Fibroblast of the aortic adventitia (primary cell): Measurements from ENCODE around the gene PIEZO2. TPM values are rescaled to one million over a fixed set of nuclear protein-coding genes. Genes with fewer than 3 reads are reported as not detected.
"Not testable (repeated sequence)": the region's sequence is repeated elsewhere in the genome, so short reads cannot be mapped to it uniquely, and the experiment has no call there.

Experiments
- DNase-seq: peaks from one replicate; pipeline ENCODE4 v3.0.0-alpha.2; 2010; ENCODE audit warnings: low read depth
- H3K4me3 ChIP-seq: 2 replicates; pipeline ENCODE4 v1.5.1; 2011; ENCODE audit warnings: low read depth, mild to moderate bottlenecking, control low read depth, low read length, moderate library complexity
- total RNA-seq: library from RNA; depleted of rRNA; stranded (reverse); fragments of >200 nt; gene quantifications from 2 replicates; pipeline ENCODE4 v1.2.3, GENCODE V29; 2012; ENCODE audit warnings: low replicate concordance
- TF ChIP-seq, protein P1 (sequence below): IDR thresholded peaks from 2 replicates; pipeline ENCODE4 v1.5.1; 2011; ENCODE audit warnings: mild to moderate bottlenecking, low read length, control low read depth, inconsistent platforms; ENCODE audit not compliant: insufficient read depth

PIEZO2 gene
- total RNA-seq, 1 donor: 1.6 TPM

GRCh38 chr18:10850840-10851239 is 298.5 kb downstream of the PIEZO2 start:
- peak; percentile 42 for DNase-seq
- TF ChIP-seq, protein P1, sequence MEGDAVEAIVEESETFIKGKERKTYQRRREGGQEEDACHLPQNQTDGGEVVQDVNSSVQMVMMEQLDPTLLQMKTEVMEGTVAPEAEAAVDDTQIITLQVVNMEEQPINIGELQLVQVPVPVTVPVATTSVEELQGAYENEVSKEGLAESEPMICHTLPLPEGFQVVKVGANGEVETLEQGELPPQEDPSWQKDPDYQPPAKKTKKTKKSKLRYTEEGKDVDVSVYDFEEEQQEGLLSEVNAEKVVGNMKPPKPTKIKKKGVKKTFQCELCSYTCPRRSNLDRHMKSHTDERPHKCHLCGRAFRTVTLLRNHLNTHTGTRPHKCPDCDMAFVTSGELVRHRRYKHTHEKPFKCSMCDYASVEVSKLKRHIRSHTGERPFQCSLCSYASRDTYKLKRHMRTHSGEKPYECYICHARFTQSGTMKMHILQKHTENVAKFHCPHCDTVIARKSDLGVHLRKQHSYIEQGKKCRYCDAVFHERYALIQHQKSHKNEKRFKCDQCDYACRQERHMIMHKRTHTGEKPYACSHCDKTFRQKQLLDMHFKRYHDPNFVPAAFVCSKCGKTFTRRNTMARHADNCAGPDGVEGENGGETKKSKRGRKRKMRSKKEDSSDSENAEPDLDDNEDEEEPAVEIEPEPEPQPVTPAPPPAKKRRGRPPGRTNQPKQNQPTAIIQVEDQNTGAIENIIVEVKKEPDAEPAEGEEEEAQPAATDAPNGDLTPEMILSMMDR: no peak
- no peak overlapping the region for H3K4me3 ChIP-seq

DNA sequence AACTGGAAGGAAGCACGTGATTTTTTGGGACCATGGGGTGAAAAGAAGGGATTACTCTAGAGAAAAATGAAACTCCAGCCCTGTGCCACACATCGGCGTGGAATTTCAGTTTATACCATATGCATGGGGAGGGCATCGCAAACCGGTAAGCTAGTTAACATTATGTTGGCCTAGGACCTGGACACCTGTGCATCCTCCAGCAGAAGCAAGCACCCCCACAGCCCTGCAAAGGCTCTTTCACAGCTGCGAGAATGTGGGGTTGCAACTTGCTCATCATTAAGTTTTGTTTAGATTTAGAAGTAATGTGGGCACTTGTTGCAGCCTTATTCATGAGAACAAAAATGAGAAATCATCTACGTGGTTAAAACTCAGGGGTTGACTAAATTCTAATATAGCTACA is 299.2 kb downstream of the PIEZO2 start:
- H3K4me3 ChIP-seq: no peak overlapping the region
- DNase-seq: no peak
- TF ChIP-seq, protein P1: no peak

- no peak overlapping the region for H3K4me3 ChIP-seq
- no peak for DNase-seq
- TF ChIP-seq, protein P1: no peak
These were observed 301.5 kb downstream of the PIEZO2 start for GRCh38 chr18:10847907-10848306.

DNA sequence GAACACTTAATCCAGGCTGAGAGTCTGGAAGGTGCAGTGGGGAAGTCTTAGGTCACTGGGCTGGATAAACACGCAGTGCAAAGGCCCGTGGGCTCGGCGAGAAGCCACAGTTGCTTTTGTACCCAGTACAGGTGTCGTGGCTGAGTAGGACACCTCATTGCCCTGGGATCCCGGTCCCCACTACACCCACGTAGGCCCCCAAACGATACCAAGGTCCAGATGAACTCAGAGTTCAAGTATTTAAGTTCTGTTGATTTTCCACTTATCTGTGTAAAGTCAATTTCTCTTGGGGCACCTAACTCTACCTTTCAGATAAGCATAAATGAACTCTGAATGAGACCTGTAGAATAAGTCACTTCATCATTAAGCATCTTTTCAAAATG is 302.0 kb downstream of the PIEZO2 start:
- TF ChIP-seq, protein P1: no peak
- no peak overlapping the region for H3K4me3 ChIP-seq
- no peak for DNase-seq

- DNase-seq: no peak
- H3K4me3 ChIP-seq: no peak overlapping the region
- TF ChIP-seq, protein P1: no peak
These were observed 302.5 kb downstream of the PIEZO2 start for GRCh38 chr18:10846657-10847407.

- not testable (repeated sequence) for H3K4me3 ChIP-seq, DNase-seq
These were observed 303.3 kb downstream of the PIEZO2 start for GRCh38 chr18:10846035-10846434.

DNA sequence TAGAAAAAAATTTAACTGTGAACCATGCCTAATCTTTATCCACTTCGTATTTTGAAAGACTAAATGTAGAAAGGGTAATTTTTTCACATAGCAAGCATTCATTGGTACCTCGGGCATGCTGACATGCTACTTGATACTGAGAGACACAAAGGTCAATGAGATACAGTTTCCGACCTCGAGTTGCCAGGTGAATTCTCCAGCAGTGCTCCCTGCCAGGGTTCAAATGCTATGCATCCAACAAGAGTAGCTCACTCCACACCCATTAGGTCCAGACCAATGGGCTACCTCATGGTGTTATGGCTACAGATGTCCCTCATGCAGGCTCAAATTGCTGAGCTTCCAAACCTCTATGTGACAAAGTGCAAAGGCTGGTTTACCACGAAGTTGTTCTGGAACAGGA is 305.8 kb downstream of the PIEZO2 start:
- TF ChIP-seq, protein P1: no peak
- H3K4me3 ChIP-seq: no peak overlapping the region
- no peak for DNase-seq
